ENCODE measurements around the gene IQCK.

The IQCK gene

DNA sequence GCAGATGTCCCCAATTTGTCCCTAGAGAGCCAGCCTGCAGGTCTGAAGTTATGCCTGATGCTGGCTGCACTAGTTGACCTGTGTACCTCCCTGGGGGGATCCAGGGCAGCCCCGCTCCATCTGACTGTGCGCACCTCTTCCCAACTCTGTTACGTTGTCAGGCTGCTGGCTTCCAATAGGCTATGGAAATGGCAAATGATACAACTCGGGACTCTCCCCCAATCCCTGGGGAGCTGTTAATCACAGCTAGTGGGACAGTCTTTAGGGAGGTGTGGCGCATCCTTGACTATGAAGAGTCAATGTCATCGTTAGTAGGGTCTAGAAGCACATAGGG is 136.4 kb downstream of the IQCK start:
- no peak overlapping the region for H3K4me3 ChIP-seq (replicated peaks; ENCODE audit: low read depth, low read length)
- TF ChIP-seq, protein P1, sequence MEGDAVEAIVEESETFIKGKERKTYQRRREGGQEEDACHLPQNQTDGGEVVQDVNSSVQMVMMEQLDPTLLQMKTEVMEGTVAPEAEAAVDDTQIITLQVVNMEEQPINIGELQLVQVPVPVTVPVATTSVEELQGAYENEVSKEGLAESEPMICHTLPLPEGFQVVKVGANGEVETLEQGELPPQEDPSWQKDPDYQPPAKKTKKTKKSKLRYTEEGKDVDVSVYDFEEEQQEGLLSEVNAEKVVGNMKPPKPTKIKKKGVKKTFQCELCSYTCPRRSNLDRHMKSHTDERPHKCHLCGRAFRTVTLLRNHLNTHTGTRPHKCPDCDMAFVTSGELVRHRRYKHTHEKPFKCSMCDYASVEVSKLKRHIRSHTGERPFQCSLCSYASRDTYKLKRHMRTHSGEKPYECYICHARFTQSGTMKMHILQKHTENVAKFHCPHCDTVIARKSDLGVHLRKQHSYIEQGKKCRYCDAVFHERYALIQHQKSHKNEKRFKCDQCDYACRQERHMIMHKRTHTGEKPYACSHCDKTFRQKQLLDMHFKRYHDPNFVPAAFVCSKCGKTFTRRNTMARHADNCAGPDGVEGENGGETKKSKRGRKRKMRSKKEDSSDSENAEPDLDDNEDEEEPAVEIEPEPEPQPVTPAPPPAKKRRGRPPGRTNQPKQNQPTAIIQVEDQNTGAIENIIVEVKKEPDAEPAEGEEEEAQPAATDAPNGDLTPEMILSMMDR (IDR thresholded peaks at IDR 0.05; ENCODE audit: low read length, missing control alignments), result no peak

DNA sequence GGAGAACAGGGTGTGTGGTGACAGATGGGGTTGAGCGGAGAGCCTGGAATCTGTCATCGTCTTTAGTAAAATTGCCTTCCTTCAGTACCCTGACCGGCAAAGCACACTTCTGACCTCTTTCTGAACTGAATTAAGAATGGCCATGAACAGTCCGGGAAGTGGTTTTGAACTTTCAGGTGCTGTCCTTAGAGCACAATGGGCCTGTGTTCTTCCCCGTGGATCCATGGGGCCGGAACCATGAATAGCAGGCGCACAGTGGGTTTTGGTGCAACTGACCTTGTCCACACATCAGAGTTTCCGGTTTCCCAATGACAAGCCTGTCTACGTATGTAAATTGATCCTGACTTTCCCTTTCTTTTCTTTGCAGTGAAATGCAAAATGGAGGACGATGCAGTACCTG is 138.0 kb downstream of the IQCK start:
- TF ChIP-seq, protein P1 (IDR thresholded peaks at IDR 0.05; ENCODE audit: low read length, missing control alignments), result no peak
- no peak for DNase-seq (ENCODE audit: low read depth)
- H3K4me3 ChIP-seq (replicated peaks; ENCODE audit: low read depth, low read length), result no peak overlapping the region

More for the DNA sequence above, 136.4 kb downstream of the IQCK start:
- no peak for DNase-seq (ENCODE audit: low read depth)

DNA sequence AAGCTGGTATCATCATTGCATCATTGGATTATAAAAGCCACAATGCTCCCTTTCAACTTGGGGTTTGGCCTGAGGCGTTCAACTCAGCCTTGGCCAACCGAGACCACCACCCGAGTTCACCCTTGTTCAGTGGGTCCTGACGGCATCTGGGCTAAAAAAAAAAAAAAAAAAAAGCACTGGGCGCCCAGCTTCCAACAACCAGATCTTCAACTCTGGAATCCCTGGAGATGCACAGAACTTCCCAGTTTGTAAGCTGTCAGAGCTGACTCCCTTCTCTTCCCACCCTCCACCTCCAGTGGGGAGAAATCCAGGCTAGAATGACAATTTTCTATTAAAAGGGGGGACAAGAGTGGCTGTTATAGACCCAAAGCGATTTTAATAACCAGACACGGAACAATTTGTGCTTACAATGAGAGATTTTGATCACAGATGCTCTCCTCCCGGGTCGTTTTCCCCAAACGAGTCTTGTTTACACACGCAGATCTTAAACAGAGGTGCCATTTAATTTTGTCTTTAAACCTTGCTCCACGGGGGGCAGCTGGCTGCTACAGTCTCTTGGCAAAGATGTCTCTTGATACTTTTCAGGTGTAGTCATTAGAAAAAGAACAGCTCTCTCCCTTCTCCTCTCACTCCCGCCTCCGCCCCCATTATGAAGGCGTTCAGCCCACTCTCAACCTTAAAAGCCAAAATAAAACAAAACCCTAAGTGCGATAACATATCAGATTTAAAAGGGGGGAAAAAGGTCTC is 139.7 kb downstream of the IQCK start:
- TF ChIP-seq, protein P1 (IDR thresholded peaks at IDR 0.05; ENCODE audit: low read length, missing control alignments), result no peak
- DNase-seq (ENCODE audit: low read depth), result no peak
- H3K4me3 ChIP-seq (replicated peaks; ENCODE audit: low read depth, low read length), result no peak overlapping the region

DNA sequence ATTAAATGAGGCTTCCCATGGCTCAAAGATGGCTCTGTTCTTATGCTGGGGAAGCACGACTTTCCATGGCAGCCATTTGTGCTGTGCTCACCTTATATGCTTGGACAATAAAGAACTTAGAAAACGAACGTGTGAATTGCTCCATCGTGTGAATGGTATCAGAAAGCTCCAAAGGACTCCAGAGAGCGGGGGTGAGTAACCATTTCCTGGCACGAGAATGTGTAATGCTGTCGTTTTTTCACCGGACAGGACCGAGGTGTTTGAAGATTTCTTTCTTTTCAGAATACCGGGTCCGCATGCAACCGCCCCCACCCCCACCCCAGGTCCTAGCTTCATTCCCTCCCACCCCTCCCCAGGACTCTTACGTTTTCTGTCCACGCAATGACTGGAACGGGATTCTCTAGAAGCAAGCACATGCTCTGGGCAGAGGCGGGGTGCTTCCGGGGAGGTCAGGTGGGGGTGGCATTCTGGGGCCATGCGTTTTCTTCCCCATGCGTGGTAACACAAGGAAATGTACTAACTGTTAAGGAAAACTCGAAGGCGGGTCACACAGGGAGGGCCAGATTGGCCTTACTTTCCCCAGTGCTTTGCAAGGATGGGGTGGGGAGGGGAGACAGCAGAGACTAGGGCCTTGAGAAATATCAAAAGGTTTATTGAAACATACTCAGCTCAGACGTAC is 140.4 kb downstream of the IQCK start:
- TF ChIP-seq, protein P1 (IDR thresholded peaks at IDR 0.05; ENCODE audit: low read length, missing control alignments), result no peak
- no peak overlapping the region for H3K4me3 ChIP-seq (replicated peaks; ENCODE audit: low read depth, low read length)
- DNase-seq (ENCODE audit: low read depth), result peak; percentile 35

DNA sequence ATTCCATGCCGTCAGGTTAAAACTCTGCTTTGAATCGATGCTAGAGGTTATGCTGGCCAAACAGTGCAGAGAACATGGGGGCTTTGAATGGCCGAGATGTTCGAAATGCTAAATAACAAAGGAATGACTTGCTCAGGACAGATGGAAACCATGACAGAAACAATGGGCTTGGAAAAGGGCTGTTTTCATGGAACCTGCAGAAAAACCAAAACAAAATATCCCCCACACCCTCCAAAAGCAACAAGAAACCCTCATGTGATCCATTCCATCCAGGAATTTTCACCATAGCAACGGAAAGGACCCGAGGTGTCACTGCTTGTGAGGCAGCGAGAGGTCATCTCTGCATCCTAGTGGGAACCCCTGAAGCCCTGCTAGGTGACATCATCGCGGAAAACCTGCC is 141.1 kb downstream of the IQCK start:
- no peak overlapping the region for H3K4me3 ChIP-seq (replicated peaks; ENCODE audit: low read depth, low read length)
- TF ChIP-seq, protein P1 (IDR thresholded peaks at IDR 0.05; ENCODE audit: low read length, missing control alignments), result no peak
- no peak for DNase-seq (ENCODE audit: low read depth)

DNA sequence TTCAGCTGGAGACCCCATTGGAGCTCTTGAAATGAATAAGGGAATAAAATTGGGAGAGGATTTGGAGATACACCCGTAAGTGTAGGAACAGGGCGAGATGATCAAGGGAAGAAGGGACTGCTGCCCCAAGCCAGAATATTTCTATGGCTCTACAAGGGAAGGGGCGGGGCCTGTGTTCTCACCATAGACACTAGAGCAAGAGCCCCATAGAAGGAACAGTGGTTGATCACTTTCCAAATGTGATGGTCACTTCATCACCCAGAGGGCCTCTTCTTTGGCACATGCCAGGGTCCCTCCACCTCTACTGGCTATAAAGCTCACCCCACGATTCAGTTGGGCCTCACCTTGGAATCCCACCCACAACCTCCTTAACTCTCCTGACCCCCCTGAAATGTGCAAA is 141.5 kb downstream of the IQCK start:
- DNase-seq (ENCODE audit: low read depth), result no peak

More for the DNA sequence above, 141.5 kb downstream of the IQCK start:
- TF ChIP-seq, protein P1 (IDR thresholded peaks at IDR 0.05; ENCODE audit: low read length, missing control alignments), result no peak
- no peak overlapping the region for H3K4me3 ChIP-seq (replicated peaks; ENCODE audit: low read depth, low read length)

Data from fibroblast of pulmonary artery (primary cell).